SK-N-SH (cell line): ENCODE results near the gene TBX19. TPM values are rescaled to one million over a fixed set of nuclear protein-coding genes. Genes with fewer than 3 reads are reported as not detected.

Experiments
- CTCF ChIA-PET: fragments of 300-600, 350-600 bp; formaldehyde crosslinking; extraction: SDS; loops from one replicate; lab custom pipeline; 2021; lab: Yijun Ruan, JAX
- POLR2A ChIA-PET: fragments of 350-600 bp; sonication (Branson Sonifier 250); formaldehyde crosslinking; extraction: SDS; loops from one replicate; lab custom pipeline; 2020; ENCODE audit warnings: antibody characterized with exemption, inconsistent platforms; lab: Yijun Ruan, JAX
- DNase-seq: peaks from one replicate; pipeline ENCODE4 v3.0.0; 2012
- H2AFZ ChIP-seq: fragments of 200-600 bp; sonication (generic); 2 replicates; pipeline ENCODE4 v1.8.1; 2016; ENCODE audit warnings: antibody characterized with exemption, mild to moderate bottlenecking, low read depth
- H3F3A ChIP-seq: fragments of 200-600 bp; sonication (generic); replicated peaks from 2 replicates; pipeline ENCODE3; 2016; ENCODE audit warnings: antibody characterized with exemption, mild to moderate bottlenecking; ENCODE audit not compliant: insufficient read depth
- H3K27ac ChIP-seq, 2 experiments: fragments of 200-500 bp in 1 of 2; fragments of 200-600 bp in 1 of 2; sonication (Bioruptor generic) in 1 of 2; sonication (generic), shearing (Covaris generic) in 1 of 2; 2 replicates each; pipeline versions ENCODE4 v1.5.1 to v1.6.1; 2014 to 2016; ENCODE audit warnings: low read depth in 2 of 2, inconsistent platforms in 1 of 2, low read length in 1 of 2, mild to moderate bottlenecking in 1 of 2, mixed read lengths in 1 of 2
- H3K27me3 ChIP-seq: fragments of 200-600 bp; sonication (generic), shearing (Covaris generic); 2 replicates; pipeline ENCODE4 v1.6.1; 2016; ENCODE audit warnings: mixed run types; ENCODE audit not compliant: insufficient read depth
- H3K36me3 ChIP-seq, 2 experiments: fragments of 200-500 bp in 1 of 2; fragments of 200-600 bp in 1 of 2; sonication (Bioruptor generic) in 1 of 2; sonication (generic) in 1 of 2; replicated peaks in 1 of 2; 2 replicates each; pipeline versions ENCODE3 to v1.5.1; 2014 to 2016; ENCODE audit warnings: low read length in 1 of 2, mild to moderate bottlenecking in 1 of 2; ENCODE audit not compliant: insufficient read depth in 2 of 2, control insufficient read depth in 1 of 2
- H3K4me1 ChIP-seq, 2 experiments: fragments of 200-500 bp in 1 of 2; fragments of 200-600 bp in 1 of 2; sonication (Bioruptor generic) in 1 of 2; sonication (generic), shearing (Covaris generic) in 1 of 2; 2 replicates each; pipeline versions ENCODE4 v1.5.1 to v1.6.1; 2014 to 2016; ENCODE audit warnings: low read depth in 1 of 2, low read length in 1 of 2, mixed run types in 1 of 2; ENCODE audit not compliant: insufficient read depth in 2 of 2, control insufficient read depth in 1 of 2
- H3K4me2 ChIP-seq: fragments of 200-600 bp; sonication (generic), shearing (Covaris generic); 2 replicates; pipeline ENCODE4 v1.6.1; 2017; ENCODE audit warnings: mixed run types
- H3K4me3 ChIP-seq, 2 experiments: fragments of 200-500 bp in 1 of 2; fragments of 200-600 bp in 1 of 2; sonication (Bioruptor generic) in 1 of 2; sonication (generic), shearing (Covaris generic) in 1 of 2; 2 replicates each; pipeline versions ENCODE4 v1.5.1 to v1.8.1; 2014 to 2016; ENCODE audit warnings: low read depth in 2 of 2, inconsistent platforms in 1 of 2, low read length in 1 of 2, mild to moderate bottlenecking in 1 of 2, mixed read lengths in 1 of 2, moderate library complexity in 1 of 2
- H3K79me2 ChIP-seq: fragments of 200-600 bp; sonication (generic); 2 replicates; pipeline ENCODE4 v1.8.1; 2017; ENCODE audit warnings: mild to moderate bottlenecking; ENCODE audit not compliant: insufficient read depth
- H3K9ac ChIP-seq: fragments of 200-600 bp; sonication (generic); 2 replicates; pipeline ENCODE4 v1.6.1; 2017; ENCODE audit warnings: mixed run types
- H3K9me2 ChIP-seq: fragments of 200-600 bp; sonication (generic); 2 replicates; pipeline ENCODE4 v1.6.1; 2017; ENCODE audit warnings: mixed run types
- H3K9me3 ChIP-seq: fragments of 200-600 bp; sonication (generic); 2 replicates; pipeline ENCODE4 v1.6.1; 2017; ENCODE audit warnings: mixed run types, mild to moderate bottlenecking, moderate library complexity
- H4K20me1 ChIP-seq: fragments of 200-600 bp; sonication (generic); 2 replicates; pipeline ENCODE4 v1.6.1; 2017; ENCODE audit warnings: mild to moderate bottlenecking, mixed run types; ENCODE audit not compliant: insufficient read depth
- CHD2 ChIP-seq: fragments of 150-350 bp; IDR thresholded peaks from 2 replicates; pipeline ENCODE4 v1.6.1; 2018; ENCODE audit warnings: low read length; ENCODE audit not compliant: partially characterized antibody
- EZH2phosphoT487 ChIP-seq: fragments of 200-600 bp; sonication (generic); IDR thresholded peaks from 2 replicates; pipeline ENCODE4 v1.6.1; 2017; ENCODE audit warnings: low read depth, mixed run types, mild to moderate bottlenecking, antibody characterized with exemption, moderate library complexity, borderline replicate concordance
- GATA2 ChIP-seq: sonication (generic); formaldehyde crosslinking; IDR thresholded peaks from 2 replicates; pipeline ENCODE4 v1.5.0; 2020; ENCODE audit warnings: mild to moderate bottlenecking, missing genetic modification reagents
- MXI1 ChIP-seq: IDR thresholded peaks from 2 replicates; pipeline ENCODE4 v1.6.1; 2012; ENCODE audit warnings: mild to moderate bottlenecking, low read depth, low read length, improper control_type of control experiment
- NRF1 ChIP-seq: IDR thresholded peaks from 2 replicates; pipeline ENCODE4 v1.6.1; 2012; ENCODE audit warnings: low read depth, mild to moderate bottlenecking, low read length
- RCOR1 ChIP-seq: fragments of 150-350 bp; IDR thresholded peaks from 2 replicates; pipeline ENCODE4 v1.6.1; 2017; ENCODE audit warnings: antibody characterized with exemption, low read length
- TAF1 ChIP-seq: IDR thresholded peaks from 2 replicates; pipeline ENCODE4 v1.6.1; 2012; ENCODE audit warnings: low read depth, mild to moderate bottlenecking, low read length, moderate library complexity, borderline replicate concordance
- TCF12 ChIP-seq: IDR thresholded peaks from 2 replicates; pipeline ENCODE4 v1.4.0; 2012
- USF1 ChIP-seq: IDR thresholded peaks from 2 replicates; pipeline ENCODE4 v1.4.0; 2012; ENCODE audit warnings: low read depth, borderline replicate concordance
- WGBS: methylation state at CpG from one replicate; pipeline ENCODE4 v1.1.6; 2017; ENCODE audit warnings: low lambda C conversion rate; 5-methylcytosine and 5-hydroxymethylcytosine counted together
- polyA plus RNA-seq, 3 experiments: library from polyadenylated mRNA; depleted of rRNA; stranded (reverse); fragments of >200 nt; gene quantifications; 2 replicates each; pipeline ENCODE4 v1.2.3, GENCODE V29; 2012
- small RNA-seq, 7 experiments: library from RNA; depleted of rRNA; stranded (forward); fragments of <200 nt; gene quantifications; one replicate each; pipeline ENCODE3, GENCODE V24; 2012
- TF ChIP-seq, protein P1 (sequence below): IDR thresholded peaks from 2 replicates; pipeline ENCODE4 v1.4.0; 2012; ENCODE audit warnings: low read depth
- TF ChIP-seq, protein P2 (sequence below): IDR thresholded peaks from 2 replicates; pipeline ENCODE4 v1.4.0; 2012; ENCODE audit warnings: low read depth, borderline replicate concordance

The TBX19 gene
- polyA plus RNA-seq, 1 of the 3 experiments (the other 2 are of a cell fraction), result 2.7 TPM

DNA sequence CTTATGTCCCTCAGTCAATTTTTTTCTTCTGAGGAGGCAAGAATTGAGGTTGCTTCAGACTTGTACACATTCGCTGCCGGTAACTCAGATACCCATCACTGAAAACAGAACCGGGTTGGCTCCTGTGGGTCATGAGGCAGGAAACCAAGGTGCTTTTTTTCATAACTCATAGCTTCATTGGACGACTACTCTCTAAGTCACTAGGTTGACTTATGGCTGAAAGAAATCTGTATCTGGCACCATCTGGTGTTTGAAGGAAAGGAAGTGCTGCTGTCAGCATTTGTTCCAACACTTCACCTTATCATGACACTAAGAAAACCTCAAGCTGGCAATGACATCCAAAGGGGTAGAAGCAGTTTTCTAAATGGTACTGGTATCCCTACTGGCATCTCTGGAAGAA is 82.3 kb downstream of the TBX19 start:
- CTCF ChIA-PET, result interaction anchor here (1.9 kb wide), 1 partner anchor 20 kb away, joined by 8 read pairs; no protein-coding TSS in a partner anchor

More for the DNA sequence above, 82.3 kb downstream of the TBX19 start:
- Histone ChIP-seq H3K9me2 (no peaks in the 10 kb centered on the region), H3K4me1 (no peaks in the 10 kb centered on the region; a peak in 1 of 4 replicates), H3K9me3 (no peaks in the 10 kb centered on the region), H3K36me3 (no peaks in the 10 kb centered on the region), H4K20me1 (no peaks in the 10 kb centered on the region), H3K4me3 (no peak overlapping the region), H3F3A (no peaks in the 10 kb centered on the region), H3K79me2 (no peaks in the 10 kb centered on the region), H3K27ac (no peak overlapping the region), H2AFZ (no peak overlapping the region), H3K9ac (no peak overlapping the region), H3K27me3 (no peaks in the 10 kb centered on the region), H3K4me2 (no peak overlapping the region)
- WGBS, result 77% methylated on average over 4 of the region's 4 CpGs
- POLR2A ChIA-PET, result no interaction called here
- TF ChIP-seq USF1 (no peak), GATA2 (CRISPR knock-in tag) (no peak), CHD2 (no peak), TCF12 (no peak), MXI1 (no peak), TAF1 (no peak), RCOR1 (no peak), EZH2phosphoT487 (no peak), NRF1 (no peak)
- TF ChIP-seq, protein P1, sequence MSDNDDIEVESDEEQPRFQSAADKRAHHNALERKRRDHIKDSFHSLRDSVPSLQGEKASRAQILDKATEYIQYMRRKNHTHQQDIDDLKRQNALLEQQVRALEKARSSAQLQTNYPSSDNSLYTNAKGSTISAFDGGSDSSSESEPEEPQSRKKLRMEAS, result no peak
- TF ChIP-seq, protein P2, sequence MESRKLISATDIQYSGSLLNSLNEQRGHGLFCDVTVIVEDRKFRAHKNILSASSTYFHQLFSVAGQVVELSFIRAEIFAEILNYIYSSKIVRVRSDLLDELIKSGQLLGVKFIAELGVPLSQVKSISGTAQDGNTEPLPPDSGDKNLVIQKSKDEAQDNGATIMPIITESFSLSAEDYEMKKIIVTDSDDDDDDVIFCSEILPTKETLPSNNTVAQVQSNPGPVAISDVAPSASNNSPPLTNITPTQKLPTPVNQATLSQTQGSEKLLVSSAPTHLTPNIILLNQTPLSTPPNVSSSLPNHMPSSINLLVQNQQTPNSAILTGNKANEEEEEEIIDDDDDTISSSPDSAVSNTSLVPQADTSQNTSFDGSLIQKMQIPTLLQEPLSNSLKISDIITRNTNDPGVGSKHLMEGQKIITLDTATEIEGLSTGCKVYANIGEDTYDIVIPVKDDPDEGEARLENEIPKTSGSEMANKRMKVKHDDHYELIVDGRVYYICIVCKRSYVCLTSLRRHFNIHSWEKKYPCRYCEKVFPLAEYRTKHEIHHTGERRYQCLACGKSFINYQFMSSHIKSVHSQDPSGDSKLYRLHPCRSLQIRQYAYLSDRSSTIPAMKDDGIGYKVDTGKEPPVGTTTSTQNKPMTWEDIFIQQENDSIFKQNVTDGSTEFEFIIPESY, result no peak
- no peak for DNase-seq

Small RNA genes lying within 50 kb of the gene (small RNA-seq; reads per million reads assigned to genes)
- 0 to 1.1 (median 0) reads per million in 7 experiments for gene RNU6-1310P

Other genes starting within 250 kb of the TBX19 start
- 19.2 and 20.1 TPM in 2 replicates for gene GPR161, start 143.9 kb upstream of the TBX19 start, polyA plus RNA-seq (2012; rRNA removed)
- gene TIPRL, start 101.9 kb upstream of the TBX19 start, polyA plus RNA-seq (2012; rRNA removed), result 16.4 and 20.5 TPM in 2 replicates
- gene SFT2D2, start 54.9 kb upstream of the TBX19 start, polyA plus RNA-seq (2012; rRNA removed), result 9.3 and 13.2 TPM in 2 replicates